Measurements from ENCODE around the gene PDE7B. TPM values are rescaled to one million over a fixed set of nuclear protein-coding genes. Genes with fewer than 3 reads are reported as not detected.

Gene PDE7B
- total RNA-seq, 1 experiment from 2014 or later = 0.03 TPM

DNA sequence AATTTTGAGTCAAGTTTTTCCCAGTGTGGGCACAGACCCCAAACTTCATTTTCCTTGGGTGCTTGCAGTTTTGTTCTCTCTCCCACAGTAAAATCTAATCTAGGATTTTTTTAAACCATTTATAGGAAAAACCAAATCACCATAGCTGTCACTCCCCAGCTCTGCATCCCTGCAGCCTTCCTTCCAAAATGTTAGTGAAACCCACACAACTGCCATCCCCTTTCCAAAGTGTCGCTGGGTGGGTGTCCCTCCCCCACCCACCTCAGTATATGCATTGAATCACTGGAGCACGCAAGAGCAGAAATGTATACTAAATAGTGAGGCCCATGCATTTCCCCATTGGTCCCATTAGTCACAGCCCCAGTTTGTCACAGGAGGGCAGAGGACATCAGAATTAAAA is 260.3 kb downstream of the PDE7B start:
- in situ Hi-C loops (cut with HindIII; ENCODE audit: low pct_unique_long_range_greater_than_20kb, low sequenced_read_pairs) = no loop called here
- ChIA-PET POLR2A (no interaction called here), CTCF (interaction anchor here (0.7 kb wide), 1 partner anchor 12 kb away, joined by 3 read pairs; no protein-coding TSS in a partner anchor)
- Histone ChIP-seq H3K4me1 (ENCODE audit: control insufficient read depth, insufficient read depth, low read length) (no peaks in the 10 kb centered on the region), H3K27ac (ENCODE audit: low read length) (no peak overlapping the region), H3K4me3 (ENCODE audit: low read depth in 2 of 2, low read length in 2 of 2) (no peak overlapping the region), H3K9me3 (ENCODE audit: control insufficient read depth, insufficient read depth, low read depth, low read length) (no peaks in the 10 kb centered on the region), H3K36me3 (ENCODE audit: control insufficient read depth, insufficient read depth, low read length) (no peaks in the 10 kb centered on the region), H3K27me3 (ENCODE audit: control insufficient read depth, insufficient read depth, low read length) (no peaks in the 10 kb centered on the region)
- ATAC-seq (no peak), DNase-seq (ENCODE audit: low read depth, low spot score) (no peak)
- no TSS peak for BruUV-seq (replicated peaks)
- TF ChIP-seq POLR2AphosphoS5 (IDR thresholded peaks at IDR 0.05; ENCODE audit: low read depth, low read length) (no peak), TCF7L2 (IDR thresholded peaks at IDR 0.05; ENCODE audit: low read depth, low read length) (no peak), SIN3A (IDR thresholded peaks at IDR 0.05; ENCODE audit: borderline replicate concordance, insufficient read depth, low read depth, low read length) (no peak)
- TF ChIP-seq, protein P1, sequence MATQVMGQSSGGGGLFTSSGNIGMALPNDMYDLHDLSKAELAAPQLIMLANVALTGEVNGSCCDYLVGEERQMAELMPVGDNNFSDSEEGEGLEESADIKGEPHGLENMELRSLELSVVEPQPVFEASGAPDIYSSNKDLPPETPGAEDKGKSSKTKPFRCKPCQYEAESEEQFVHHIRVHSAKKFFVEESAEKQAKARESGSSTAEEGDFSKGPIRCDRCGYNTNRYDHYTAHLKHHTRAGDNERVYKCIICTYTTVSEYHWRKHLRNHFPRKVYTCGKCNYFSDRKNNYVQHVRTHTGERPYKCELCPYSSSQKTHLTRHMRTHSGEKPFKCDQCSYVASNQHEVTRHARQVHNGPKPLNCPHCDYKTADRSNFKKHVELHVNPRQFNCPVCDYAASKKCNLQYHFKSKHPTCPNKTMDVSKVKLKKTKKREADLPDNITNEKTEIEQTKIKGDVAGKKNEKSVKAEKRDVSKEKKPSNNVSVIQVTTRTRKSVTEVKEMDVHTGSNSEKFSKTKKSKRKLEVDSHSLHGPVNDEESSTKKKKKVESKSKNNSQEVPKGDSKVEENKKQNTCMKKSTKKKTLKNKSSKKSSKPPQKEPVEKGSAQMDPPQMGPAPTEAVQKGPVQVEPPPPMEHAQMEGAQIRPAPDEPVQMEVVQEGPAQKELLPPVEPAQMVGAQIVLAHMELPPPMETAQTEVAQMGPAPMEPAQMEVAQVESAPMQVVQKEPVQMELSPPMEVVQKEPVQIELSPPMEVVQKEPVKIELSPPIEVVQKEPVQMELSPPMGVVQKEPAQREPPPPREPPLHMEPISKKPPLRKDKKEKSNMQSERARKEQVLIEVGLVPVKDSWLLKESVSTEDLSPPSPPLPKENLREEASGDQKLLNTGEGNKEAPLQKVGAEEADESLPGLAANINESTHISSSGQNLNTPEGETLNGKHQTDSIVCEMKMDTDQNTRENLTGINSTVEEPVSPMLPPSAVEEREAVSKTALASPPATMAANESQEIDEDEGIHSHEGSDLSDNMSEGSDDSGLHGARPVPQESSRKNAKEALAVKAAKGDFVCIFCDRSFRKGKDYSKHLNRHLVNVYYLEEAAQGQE (IDR thresholded peaks at IDR 0.05; ENCODE audit: insufficient read depth in 1 of 2, low read depth in 2 of 2, low read length in 1 of 2) = no peak
- TF ChIP-seq, protein P2, sequence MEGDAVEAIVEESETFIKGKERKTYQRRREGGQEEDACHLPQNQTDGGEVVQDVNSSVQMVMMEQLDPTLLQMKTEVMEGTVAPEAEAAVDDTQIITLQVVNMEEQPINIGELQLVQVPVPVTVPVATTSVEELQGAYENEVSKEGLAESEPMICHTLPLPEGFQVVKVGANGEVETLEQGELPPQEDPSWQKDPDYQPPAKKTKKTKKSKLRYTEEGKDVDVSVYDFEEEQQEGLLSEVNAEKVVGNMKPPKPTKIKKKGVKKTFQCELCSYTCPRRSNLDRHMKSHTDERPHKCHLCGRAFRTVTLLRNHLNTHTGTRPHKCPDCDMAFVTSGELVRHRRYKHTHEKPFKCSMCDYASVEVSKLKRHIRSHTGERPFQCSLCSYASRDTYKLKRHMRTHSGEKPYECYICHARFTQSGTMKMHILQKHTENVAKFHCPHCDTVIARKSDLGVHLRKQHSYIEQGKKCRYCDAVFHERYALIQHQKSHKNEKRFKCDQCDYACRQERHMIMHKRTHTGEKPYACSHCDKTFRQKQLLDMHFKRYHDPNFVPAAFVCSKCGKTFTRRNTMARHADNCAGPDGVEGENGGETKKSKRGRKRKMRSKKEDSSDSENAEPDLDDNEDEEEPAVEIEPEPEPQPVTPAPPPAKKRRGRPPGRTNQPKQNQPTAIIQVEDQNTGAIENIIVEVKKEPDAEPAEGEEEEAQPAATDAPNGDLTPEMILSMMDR (IDR thresholded peaks at IDR 0.05) = no peak
- intact Hi-C loops (cut with micrococcal nuclease; ENCODE audit: unreplicated experiment) = no loop called here

DNA sequence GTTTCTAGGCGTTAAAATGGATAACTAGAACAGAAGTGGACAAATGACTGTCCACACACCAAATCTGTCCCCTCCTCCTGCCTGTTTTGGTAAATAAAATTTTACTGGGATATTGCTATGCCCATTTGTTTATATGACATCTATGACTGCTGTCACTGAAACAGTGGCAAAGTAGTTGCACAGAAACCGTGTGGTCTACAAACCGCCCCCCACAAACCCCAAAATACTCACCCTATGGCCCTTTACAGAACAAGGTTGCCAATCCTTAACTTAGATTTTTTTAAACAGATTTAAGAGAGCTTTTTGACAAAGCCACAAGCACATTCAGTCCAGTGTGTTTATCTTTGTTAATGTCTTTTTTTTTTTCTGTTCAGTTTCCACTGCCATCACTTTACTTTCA is 260.8 kb downstream of the PDE7B start:
- no peaks in the 10 kb centered on the region for H3K9me3 ChIP-seq (ENCODE audit: control insufficient read depth, insufficient read depth, low read depth, low read length)
- ChIA-PET CTCF (interaction anchor here (0.7 kb wide), 1 partner anchor 12 kb away, joined by 3 read pairs; no protein-coding TSS in a partner anchor), POLR2A (no interaction called here)
- intact Hi-C loops (cut with micrococcal nuclease; ENCODE audit: unreplicated experiment) (no loop called here), in situ Hi-C loops (cut with HindIII; ENCODE audit: low pct_unique_long_range_greater_than_20kb, low sequenced_read_pairs) (no loop called here)
- H3K4me3 ChIP-seq (ENCODE audit: low read depth in 2 of 2, low read length in 2 of 2) = no peak overlapping the region
- DNase-seq (ENCODE audit: low read depth, low spot score) (no peak), ATAC-seq (no peak)
- TF ChIP-seq SIN3A (IDR thresholded peaks at IDR 0.05; ENCODE audit: borderline replicate concordance, insufficient read depth, low read depth, low read length) (no peak), POLR2AphosphoS5 (IDR thresholded peaks at IDR 0.05; ENCODE audit: low read depth, low read length) (no peak), TCF7L2 (IDR thresholded peaks at IDR 0.05; ENCODE audit: low read depth, low read length) (no peak)
- TF ChIP-seq, protein P2 (IDR thresholded peaks at IDR 0.05) = no peak
- TF ChIP-seq, protein P1 (IDR thresholded peaks at IDR 0.05; ENCODE audit: insufficient read depth in 1 of 2, low read depth in 2 of 2, low read length in 1 of 2) = no peak
- no TSS peak for BruUV-seq (replicated peaks)
- no peaks in the 10 kb centered on the region for H3K4me1 ChIP-seq (ENCODE audit: control insufficient read depth, insufficient read depth, low read length)
- no peaks in the 10 kb centered on the region for H3K27me3 ChIP-seq (ENCODE audit: control insufficient read depth, insufficient read depth, low read length)
- H3K27ac ChIP-seq (ENCODE audit: low read length) = no peak overlapping the region
- H3K36me3 ChIP-seq (ENCODE audit: control insufficient read depth, insufficient read depth, low read length) = no peaks in the 10 kb centered on the region

All from Panc1 (cell line).